Mucosa of gallbladder (tissue), 1 donor: Measurements from ENCODE around the gene GSTO2. TPM values are rescaled to one million over a fixed set of nuclear protein-coding genes. Genes with fewer than 3 reads are reported as not detected.

Experiments
- DNase-seq: peaks from one replicate; pipeline ENCODE4 v3.0.0-alpha.2; 2020; ENCODE audit warnings: low spot score
- total RNA-seq: library from RNA; stranded (reverse); gene quantifications from one replicate; pipeline ENCODE4 v1.2.1, GENCODE V29; 2021
- donor health status: DM: no; HTN: no; CAD: no.

Gene GSTO2
- total RNA-seq, 1 donor from 2014 or later, result 17.2 TPM

- DNase-seq, result no peak
These were observed 38.8 kb downstream of the GSTO2 start for GRCh38 chr10:104307576-104308438.

- DNase-seq, result no peak
These were observed 39.5 kb downstream of the GSTO2 start for GRCh38 chr10:104308439-104308903.

DNA sequence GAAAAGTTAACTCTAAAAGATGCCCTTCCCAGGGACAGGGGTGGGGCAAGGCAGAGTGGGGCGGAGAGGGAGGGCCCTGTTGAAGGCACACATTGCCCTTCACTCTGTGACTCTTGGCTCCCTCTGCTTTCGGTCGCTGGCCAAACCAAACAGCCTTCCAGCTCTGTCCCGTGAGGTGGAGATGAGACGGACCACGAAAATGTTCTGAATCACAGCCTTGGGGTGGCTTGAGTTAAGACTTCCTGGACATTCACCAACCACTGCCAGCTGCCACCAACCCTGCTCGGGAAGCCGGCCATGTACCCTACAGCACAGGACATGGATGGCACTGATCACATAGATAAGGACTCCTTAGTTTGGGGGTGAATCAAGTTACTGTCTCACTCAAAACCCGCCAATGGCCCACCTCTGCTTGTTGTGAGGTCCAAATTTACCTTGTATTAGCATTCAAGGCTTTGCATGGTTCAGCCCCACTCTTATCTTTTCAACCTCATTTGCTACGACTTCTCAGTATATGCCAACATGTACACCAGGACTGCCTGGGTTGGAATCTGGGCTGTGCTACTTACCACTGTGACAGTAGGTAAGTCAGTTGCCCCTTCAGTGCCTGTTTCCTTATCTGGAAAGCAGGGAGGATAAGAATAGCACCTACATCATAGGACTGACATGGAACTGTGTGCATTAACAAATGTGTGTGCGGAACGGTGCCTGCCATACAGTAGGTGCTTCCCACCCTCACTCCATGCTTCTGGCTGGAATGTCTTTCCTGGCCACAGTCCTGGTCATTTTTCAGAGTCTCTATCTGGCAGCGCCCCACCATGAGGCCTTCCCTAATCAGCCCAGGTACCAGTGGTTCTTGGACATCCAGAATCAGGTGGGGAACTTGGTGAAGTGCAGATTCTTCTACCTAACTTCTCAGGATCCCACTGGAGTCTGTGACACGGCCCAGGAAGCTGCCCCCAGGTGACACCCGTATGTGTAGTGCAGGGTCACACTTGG is 41.3 kb downstream of the GSTO2 start:
- DNase-seq, result no peak

DNA sequence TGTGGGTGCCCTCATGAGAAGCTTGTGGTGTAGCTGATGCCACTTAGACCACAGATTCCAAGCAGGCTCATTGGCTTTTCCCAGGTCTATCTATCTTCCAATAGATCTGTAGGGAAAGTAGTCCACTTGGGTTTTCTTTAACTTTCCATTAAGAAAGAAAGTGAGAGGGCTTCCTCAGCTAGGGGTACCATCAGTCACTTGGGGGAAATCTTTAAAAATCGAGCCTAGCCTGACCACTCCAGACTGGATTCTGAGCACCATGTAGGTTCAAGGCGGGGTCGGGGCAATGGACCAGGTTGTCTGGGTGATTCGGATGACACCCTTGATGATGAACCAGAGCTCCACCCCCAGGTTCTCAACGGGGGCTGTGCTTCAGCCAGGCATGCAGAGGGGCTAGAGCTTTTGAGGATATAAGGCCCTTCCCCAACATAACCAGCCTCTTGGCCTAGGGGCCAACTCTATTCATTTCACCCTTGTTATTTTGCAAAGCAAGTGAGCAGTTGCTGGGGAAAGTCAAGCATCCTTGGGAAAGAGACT is 42.3 kb downstream of the GSTO2 start:
- DNase-seq, result no peak

DNA sequence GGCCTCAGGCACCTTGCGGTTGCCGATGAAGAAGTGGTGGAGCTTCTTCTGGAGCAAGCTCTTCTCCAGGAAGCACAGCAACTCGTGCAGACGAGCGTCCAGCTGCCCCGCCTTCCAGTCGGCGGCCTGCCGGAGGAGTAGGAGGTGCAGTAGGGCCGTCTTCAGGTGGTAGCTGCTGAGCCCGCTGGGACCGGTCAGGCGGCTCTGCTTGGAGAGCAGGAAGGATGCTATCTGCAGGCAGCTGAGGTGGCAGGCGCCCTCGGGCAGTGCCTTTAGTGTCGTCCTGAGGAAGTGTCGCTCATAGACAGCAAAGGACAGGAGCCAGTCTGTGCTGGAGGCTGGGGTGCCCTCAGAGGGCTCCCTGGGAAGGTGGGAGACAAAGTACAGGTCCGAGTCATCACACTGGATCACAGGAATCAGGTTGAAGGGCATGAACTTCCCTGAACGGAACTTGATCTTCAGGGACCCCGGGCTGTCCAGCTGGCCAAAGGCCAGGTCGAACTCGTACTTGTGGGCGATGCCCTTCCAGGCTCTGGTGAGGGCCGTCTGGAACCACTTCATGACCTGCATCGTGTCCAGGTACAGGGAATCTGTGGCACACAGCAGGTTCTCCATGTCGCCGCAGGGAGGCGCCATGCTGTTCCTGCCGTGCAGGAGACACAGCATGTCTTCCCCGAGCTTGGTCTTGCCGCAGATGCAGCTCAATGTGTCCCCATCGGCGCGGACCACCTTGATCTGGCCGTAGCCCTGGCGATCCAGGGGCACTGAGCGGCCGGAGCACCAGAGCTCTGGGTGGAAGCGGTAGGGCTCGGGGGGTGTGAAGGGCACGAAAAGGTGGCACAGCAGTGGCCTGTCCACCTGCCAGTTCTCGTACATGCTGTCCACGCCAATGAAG is 45.9 kb downstream of the GSTO2 start:
- no peak for DNase-seq

- no peak for DNase-seq
These were observed 46.5 kb downstream of the GSTO2 start for GRCh38 chr10:104315486-104315921.

DNA sequence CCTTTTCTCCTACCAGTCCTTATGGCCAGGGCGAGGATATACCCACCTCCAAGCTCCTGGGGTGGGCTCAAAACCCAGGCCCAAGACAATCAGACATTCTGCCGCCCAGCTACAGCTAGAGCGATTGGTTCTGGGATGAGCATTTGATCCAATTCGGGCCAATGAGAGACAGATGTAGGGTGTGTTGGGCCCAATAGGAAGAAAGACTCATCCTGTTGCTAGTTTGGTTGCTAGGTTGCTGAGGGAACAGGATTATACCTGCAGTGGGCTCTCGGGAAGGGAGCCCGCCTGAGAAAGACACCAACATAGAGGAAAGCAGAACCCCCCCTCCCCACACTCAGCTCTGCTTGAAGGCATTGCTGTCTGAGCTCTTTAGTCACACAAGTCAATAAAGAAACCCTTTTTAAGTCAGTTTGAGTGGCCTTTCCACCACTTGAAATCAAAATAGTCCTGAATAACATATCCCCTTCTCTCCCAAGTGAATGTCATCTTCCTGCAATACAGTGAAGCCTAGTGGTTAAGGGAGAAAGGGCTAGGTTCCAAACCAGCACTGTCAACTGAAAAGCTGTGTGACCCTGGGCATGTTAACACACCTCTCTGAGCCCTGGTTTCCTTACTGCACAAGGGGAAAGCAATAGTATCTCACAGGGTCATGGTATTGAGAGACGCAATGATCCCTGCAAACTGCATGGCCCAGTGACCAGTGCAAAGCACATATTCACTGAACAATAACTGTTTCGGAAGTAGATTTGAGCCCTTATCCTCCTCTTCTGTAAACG is 47.5 kb downstream of the GSTO2 start:
- no peak for DNase-seq

DNA sequence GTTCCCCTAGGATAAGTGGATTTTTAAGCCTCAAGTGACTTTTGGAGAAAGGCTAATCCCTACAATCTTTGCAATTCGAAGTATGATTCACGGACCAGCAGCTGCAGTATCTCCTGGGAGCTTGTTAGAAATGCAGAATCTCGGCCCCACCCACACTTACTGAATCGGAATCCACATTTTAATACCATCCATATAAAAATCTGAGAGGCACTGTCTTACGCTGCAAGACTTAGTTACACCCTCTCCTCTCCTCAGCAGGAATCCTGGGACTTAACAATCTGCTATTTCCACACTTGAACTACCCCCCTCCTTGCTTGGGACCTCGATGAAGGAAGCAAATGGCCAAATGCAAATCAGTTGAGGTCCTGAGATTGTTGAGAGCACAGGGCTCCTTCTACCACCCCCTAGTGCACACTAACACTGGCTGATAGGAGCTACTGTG is 48.3 kb downstream of the GSTO2 start:
- DNase-seq, result no peak

DNA sequence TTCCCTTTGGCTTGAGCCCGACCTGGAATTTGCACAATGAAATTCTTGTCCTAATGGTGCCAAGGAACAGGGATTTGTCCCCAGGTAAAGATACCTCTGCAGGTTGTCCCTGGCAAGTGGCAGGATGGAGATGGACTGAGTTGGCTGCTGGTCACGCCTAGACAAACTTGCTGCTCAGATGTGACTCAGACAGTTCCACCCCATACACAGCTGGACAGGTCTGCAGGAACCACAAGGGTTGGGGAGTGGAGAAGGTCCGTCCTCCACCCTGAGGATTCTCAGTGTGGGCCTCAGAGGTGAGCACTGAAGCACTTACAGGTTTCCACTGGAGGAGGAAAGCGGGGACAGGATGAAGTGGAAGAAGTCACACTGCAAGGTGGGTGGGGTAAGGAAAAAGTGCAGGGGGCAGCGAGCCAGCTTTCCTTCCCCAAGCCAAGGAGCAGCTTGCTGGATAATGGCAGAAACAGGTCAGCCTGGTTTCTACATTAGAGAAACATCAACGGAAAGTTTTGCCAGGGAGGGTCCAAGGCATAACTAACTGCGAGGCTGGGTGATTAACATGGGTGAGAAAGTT is 48.8 kb downstream of the GSTO2 start:
- no peak for DNase-seq

GRCh38 chr10:104318326-104318725 is 49.3 kb downstream of the GSTO2 start:
- no peak for DNase-seq

DNA sequence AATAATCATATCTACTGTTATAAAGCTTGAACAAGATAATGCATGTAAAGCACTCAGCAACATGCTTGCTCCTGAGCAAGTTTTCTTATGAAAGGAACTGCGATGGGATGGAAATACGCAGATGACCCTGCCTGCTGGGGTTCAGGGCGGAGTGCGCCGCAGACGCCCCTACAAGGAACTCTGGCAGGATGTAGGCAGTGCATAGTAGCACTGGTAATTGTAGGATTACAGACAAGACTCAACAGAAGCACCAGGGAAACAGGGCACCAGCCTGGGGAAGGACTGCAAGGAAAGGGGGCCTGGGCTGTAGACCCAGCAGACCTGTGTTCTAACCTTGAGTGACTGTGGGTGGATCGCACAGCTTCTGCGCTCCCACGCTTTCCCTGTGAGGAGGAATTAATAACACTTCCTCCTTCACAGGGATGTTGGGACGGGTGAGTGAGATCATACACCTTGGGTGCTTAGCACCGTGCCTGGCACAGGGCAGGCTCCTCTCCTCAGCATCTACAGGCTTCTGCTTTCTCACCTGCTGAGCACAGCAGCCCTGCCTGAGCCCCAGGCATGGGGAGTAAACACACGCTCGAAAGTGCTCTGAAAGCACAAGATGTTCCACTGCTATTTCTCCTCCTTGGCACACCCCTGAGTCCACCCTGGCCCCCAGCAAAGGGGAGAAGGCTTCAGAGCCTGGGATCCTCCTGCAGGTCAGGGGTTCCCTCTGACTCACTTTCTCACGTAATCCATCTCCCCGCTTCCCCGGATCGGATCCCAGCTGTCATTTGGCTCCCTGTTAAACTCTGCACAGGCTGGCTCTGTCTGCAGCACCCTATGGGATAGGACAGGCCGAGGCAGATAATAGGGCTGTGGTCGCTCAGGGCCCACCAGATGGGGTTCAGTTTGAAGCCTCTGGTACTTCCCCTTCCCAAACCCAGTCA is 50.1 kb downstream of the GSTO2 start:
- no peak for DNase-seq

- DNase-seq, result no peak
These were observed 52.2 kb downstream of the GSTO2 start for GRCh38 chr10:104321226-104321625.

DNA sequence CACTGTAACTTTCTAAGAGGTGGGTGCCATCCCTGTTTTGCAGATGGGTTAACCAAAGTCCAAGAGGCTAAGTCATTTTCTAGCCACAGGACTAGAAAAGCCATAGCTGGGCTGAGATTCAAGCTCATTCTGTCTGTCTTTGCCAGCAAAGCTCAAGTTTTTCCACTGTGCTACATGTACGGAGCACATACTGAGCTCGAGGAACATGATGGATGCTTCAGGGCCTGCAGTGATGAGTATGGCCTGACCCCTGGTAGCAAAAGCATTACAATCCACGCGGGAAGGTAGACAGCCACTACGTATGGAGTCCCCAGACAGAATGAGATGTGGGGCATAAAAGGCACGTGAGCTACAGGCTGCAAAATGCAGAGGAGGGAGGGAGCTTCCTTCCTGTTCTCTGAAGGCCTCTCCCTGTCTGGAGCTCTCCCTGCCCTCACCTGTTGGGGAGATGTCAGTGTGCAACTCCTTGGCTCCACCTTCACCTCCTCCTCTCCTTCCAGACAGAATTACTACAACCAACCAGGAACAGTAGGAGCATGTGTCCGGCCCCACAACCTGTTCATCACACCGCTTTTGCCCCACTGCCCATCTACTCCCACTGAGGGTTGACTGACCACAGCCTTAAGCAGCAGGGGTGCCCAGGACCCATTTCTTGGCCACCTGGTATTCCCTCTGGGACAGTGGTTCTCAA is 52.9 kb downstream of the GSTO2 start:
- DNase-seq, result no peak

GRCh38 chr10:104322416-104322782 is 53.4 kb downstream of the GSTO2 start:
- no peak for DNase-seq

- no peak for DNase-seq
These were observed 54.1 kb downstream of the GSTO2 start for GRCh38 chr10:104323085-104323484.

DNA sequence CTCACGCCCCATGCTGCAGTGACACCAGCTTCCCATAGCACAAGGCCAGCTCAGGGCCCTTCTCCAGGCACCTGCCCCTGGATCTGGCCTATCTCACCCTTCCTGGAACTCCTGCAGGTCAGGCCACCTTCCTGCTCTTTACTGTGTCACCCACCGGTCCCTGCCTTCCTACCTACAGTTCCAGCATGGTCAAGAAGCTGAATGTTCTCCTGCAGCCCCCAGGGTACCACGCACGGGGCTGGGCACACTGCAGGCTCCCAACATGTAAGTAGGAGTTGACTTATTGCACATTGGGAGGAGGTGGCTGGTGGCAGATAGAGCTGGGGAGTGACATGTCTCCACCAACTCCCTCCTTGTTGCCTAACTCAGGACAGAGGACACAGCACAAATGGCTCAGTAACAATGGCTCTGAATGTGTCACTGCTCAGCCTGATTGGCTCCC is 54.8 kb downstream of the GSTO2 start:
- no peak for DNase-seq

GRCh38 chr10:104324221-104324686 is 55.3 kb downstream of the GSTO2 start:
- no peak for DNase-seq

DNA sequence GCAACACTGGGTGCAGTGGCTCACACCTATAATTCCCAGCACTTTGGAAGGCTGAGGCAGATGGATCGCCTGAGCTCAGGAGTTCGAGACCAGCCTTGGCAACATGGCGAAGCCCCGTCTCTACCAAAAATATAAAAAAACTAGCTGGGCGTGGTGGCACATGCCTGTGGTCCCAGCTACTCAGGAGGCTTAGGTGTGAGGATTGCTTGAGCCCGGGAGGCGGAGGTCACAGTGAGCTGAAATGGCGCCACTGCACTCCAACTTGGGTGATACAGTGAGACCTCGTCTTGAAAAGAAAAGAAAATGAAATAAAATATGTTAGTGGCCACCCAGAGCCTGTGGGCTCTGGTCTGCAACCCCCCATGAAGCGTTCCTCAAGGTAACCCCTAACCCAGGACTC is 55.9 kb downstream of the GSTO2 start:
- DNase-seq, result no peak
